Right lobe of liver (tissue), 4 donors: ENCODE data around the gene STAT3.
"Not testable (repeated sequence)": the region's sequence is repeated elsewhere in the genome, so short reads cannot be mapped to it uniquely, and the experiment has no call there.

ENCODE experiments used
- CTCF ChIP-seq, 4 donors: fragments of 200-600 bp in 3 of 4; fragments of 450-650 bp in 1 of 4; IDR thresholded peaks; one replicate each; pipeline versions ENCODE4 v1.5.1 to v1.8.0; 2016 to 2022; ENCODE audit warnings: antibody characterized with exemption in 4 of 4, mild to moderate bottlenecking in 2 of 4
- POLR2A ChIP-seq: fragments of 450-650 bp; IDR thresholded peaks from one replicate; pipeline ENCODE4 v1.6.1; 2017; ENCODE audit warnings: antibody characterized with exemption, mild to moderate bottlenecking
- donor health status: DM: no; HTN: no; CAD: no.
- donor health status: DM: no; HTN: no; CAD: no.
- donor health status: DM: no; HTN: yes; CAD: no.

GRCh38 chr17:42417981-42418380 lies 29.7 kb upstream of the STAT3 start:
- not testable (repeated sequence) for TF ChIP-seq CTCF (IDR thresholded peaks at IDR 0.05); POLR2A
